ENCODE measurements around the gene KCNAB1. TPM values are rescaled to one million over a fixed set of nuclear protein-coding genes. Genes with fewer than 3 reads are reported as not detected.

Gene KCNAB1
- polyA plus RNA-seq, 2 donors, result 0.61 to 1.3 TPM

GRCh38 chr3:156377266-156377665 is 256.9 kb downstream of the KCNAB1 start:
- no peaks in the 10 kb centered on the region for H3K9me3 ChIP-seq (ENCODE audit: control insufficient read depth in 2 of 2, insufficient read depth in 1 of 2, low read depth in 1 of 2, low read length in 1 of 2)
- H3K4me1 ChIP-seq (ENCODE audit: control insufficient read depth in 2 of 2, insufficient read depth in 2 of 2, low read length in 1 of 2), result no peaks in the 10 kb centered on the region
- H3K36me3 ChIP-seq (ENCODE audit: control insufficient read depth in 2 of 2, insufficient read depth in 2 of 2, low read length in 1 of 2), result no peaks in the 10 kb centered on the region
- no peaks in the 10 kb centered on the region for H3K27me3 ChIP-seq (ENCODE audit: control insufficient read depth in 1 of 2, insufficient read depth in 2 of 2, low read length in 2 of 2)
- H3K4me3 ChIP-seq (ENCODE audit: low read depth in 1 of 2, low read length in 2 of 2), result no peak overlapping the region
- WGBS, 2 donors, result 85 to 91% methylated on average over 7 of the region's 7 CpGs
- H3K27ac ChIP-seq (ENCODE audit: low read depth in 2 of 2, low read length in 1 of 2), result no peak overlapping the region

GRCh38 chr3:156377718-156378117 is 257.3 kb downstream of the KCNAB1 start:
- Histone ChIP-seq H3K27me3 (ENCODE audit: control insufficient read depth in 1 of 2, insufficient read depth in 2 of 2, low read length in 2 of 2) (no peaks in the 10 kb centered on the region), H3K4me1 (ENCODE audit: control insufficient read depth in 2 of 2, insufficient read depth in 2 of 2, low read length in 1 of 2) (no peaks in the 10 kb centered on the region), H3K27ac (ENCODE audit: low read depth in 2 of 2, low read length in 1 of 2) (no peak overlapping the region), H3K4me3 (ENCODE audit: low read depth in 1 of 2, low read length in 2 of 2) (no peak overlapping the region), H3K9me3 (ENCODE audit: control insufficient read depth in 2 of 2, insufficient read depth in 1 of 2, low read depth in 1 of 2, low read length in 1 of 2) (no peaks in the 10 kb centered on the region), H3K36me3 (ENCODE audit: control insufficient read depth in 2 of 2, insufficient read depth in 2 of 2, low read length in 1 of 2) (no peaks in the 10 kb centered on the region)
- 79 to 88% methylated on average over 7 of the region's 7 CpGs for whole genome bisulfite sequencing, 2 donors

GRCh38 chr3:156378871-156379270 is 258.5 kb downstream of the KCNAB1 start:
- Histone ChIP-seq H3K27ac (ENCODE audit: low read depth in 2 of 2, low read length in 1 of 2) (no peak overlapping the region), H3K4me1 (ENCODE audit: control insufficient read depth in 2 of 2, insufficient read depth in 2 of 2, low read length in 1 of 2) (no peaks in the 10 kb centered on the region), H3K36me3 (ENCODE audit: control insufficient read depth in 2 of 2, insufficient read depth in 2 of 2, low read length in 1 of 2) (no peaks in the 10 kb centered on the region), H3K4me3 (ENCODE audit: low read depth in 1 of 2, low read length in 2 of 2) (no peak overlapping the region), H3K27me3 (ENCODE audit: control insufficient read depth in 1 of 2, insufficient read depth in 2 of 2, low read length in 2 of 2) (no peaks in the 10 kb centered on the region), H3K9me3 (ENCODE audit: control insufficient read depth in 2 of 2, insufficient read depth in 1 of 2, low read depth in 1 of 2, low read length in 1 of 2) (no peaks in the 10 kb centered on the region)
- 89 to 97% methylated on average over 3 of the region's 3 CpGs for WGBS, 2 donors

- H3K4me3 ChIP-seq (ENCODE audit: low read depth in 1 of 2, low read length in 2 of 2), result no peak overlapping the region
- WGBS, 2 donors, result 94 to 100% methylated on average over 1 of the region's 1 CpG
- H3K9me3 ChIP-seq (ENCODE audit: control insufficient read depth in 2 of 2, insufficient read depth in 1 of 2, low read depth in 1 of 2, low read length in 1 of 2), result no peaks in the 10 kb centered on the region
- H3K4me1 ChIP-seq (ENCODE audit: control insufficient read depth in 2 of 2, insufficient read depth in 2 of 2, low read length in 1 of 2), result no peaks in the 10 kb centered on the region
- H3K36me3 ChIP-seq (ENCODE audit: control insufficient read depth in 2 of 2, insufficient read depth in 2 of 2, low read length in 1 of 2), result no peaks in the 10 kb centered on the region
- H3K27me3 ChIP-seq (ENCODE audit: control insufficient read depth in 1 of 2, insufficient read depth in 2 of 2, low read length in 2 of 2), result no peaks in the 10 kb centered on the region
- H3K27ac ChIP-seq (ENCODE audit: low read depth in 2 of 2, low read length in 1 of 2), result no peak overlapping the region
These were observed 258.9 kb downstream of the KCNAB1 start for GRCh38 chr3:156379327-156379726.

- H3K4me1 ChIP-seq (ENCODE audit: control insufficient read depth in 2 of 2, insufficient read depth in 2 of 2, low read length in 1 of 2), result no peaks in the 10 kb centered on the region
- no peak overlapping the region for H3K4me3 ChIP-seq (ENCODE audit: low read depth in 1 of 2, low read length in 2 of 2)
- WGBS, 2 donors, result 0 to 70% methylated on average over 1 of the region's 1 CpG
These were observed 260.9 kb downstream of the KCNAB1 start for GRCh38 chr3:156381253-156381652.

GRCh38 chr3:156382458-156383346 is 262.3 kb downstream of the KCNAB1 start:
- Histone ChIP-seq H3K27ac (ENCODE audit: low read depth in 2 of 2, low read length in 1 of 2) (no peak overlapping the region), H3K27me3 (ENCODE audit: control insufficient read depth in 1 of 2, insufficient read depth in 2 of 2, low read length in 2 of 2) (no peaks in the 10 kb centered on the region), H3K9me3 (ENCODE audit: control insufficient read depth in 2 of 2, insufficient read depth in 1 of 2, low read depth in 1 of 2, low read length in 1 of 2) (no peaks in the 10 kb centered on the region), H3K4me3 (ENCODE audit: low read depth in 1 of 2, low read length in 2 of 2) (no peak overlapping the region), H3K36me3 (ENCODE audit: control insufficient read depth in 2 of 2, insufficient read depth in 2 of 2, low read length in 1 of 2) (no peaks in the 10 kb centered on the region), H3K4me1 (ENCODE audit: control insufficient read depth in 2 of 2, insufficient read depth in 2 of 2, low read length in 1 of 2) (no peaks in the 10 kb centered on the region)
- 82 to 87% methylated on average over 9 of the region's 9 CpGs for WGBS, 2 donors

More at GRCh38 chr3:156381253-156381652, 260.9 kb downstream of the KCNAB1 start:
- no peak overlapping the region for H3K27ac ChIP-seq (ENCODE audit: low read depth in 2 of 2, low read length in 1 of 2)
- H3K36me3 ChIP-seq (ENCODE audit: control insufficient read depth in 2 of 2, insufficient read depth in 2 of 2, low read length in 1 of 2), result no peaks in the 10 kb centered on the region
- no peaks in the 10 kb centered on the region for H3K9me3 ChIP-seq (ENCODE audit: control insufficient read depth in 2 of 2, insufficient read depth in 1 of 2, low read depth in 1 of 2, low read length in 1 of 2)
- no peaks in the 10 kb centered on the region for H3K27me3 ChIP-seq (ENCODE audit: control insufficient read depth in 1 of 2, insufficient read depth in 2 of 2, low read length in 2 of 2)

GRCh38 chr3:156383441-156384025 is 263.2 kb downstream of the KCNAB1 start:
- H3K4me1 ChIP-seq (ENCODE audit: control insufficient read depth in 2 of 2, insufficient read depth in 2 of 2, low read length in 1 of 2), result no peaks in the 10 kb centered on the region
- H3K9me3 ChIP-seq (ENCODE audit: control insufficient read depth in 2 of 2, insufficient read depth in 1 of 2, low read depth in 1 of 2, low read length in 1 of 2), result no peaks in the 10 kb centered on the region
- no peak overlapping the region for H3K4me3 ChIP-seq (ENCODE audit: low read depth in 1 of 2, low read length in 2 of 2)
- WGBS, 2 donors, result 53 to 63% methylated on average over 6 of the region's 6 CpGs
- H3K27ac ChIP-seq (ENCODE audit: low read depth in 2 of 2, low read length in 1 of 2), result no peak overlapping the region
- H3K27me3 ChIP-seq (ENCODE audit: control insufficient read depth in 1 of 2, insufficient read depth in 2 of 2, low read length in 2 of 2), result no peaks in the 10 kb centered on the region
- no peaks in the 10 kb centered on the region for H3K36me3 ChIP-seq (ENCODE audit: control insufficient read depth in 2 of 2, insufficient read depth in 2 of 2, low read length in 1 of 2)

- H3K4me1 ChIP-seq (ENCODE audit: control insufficient read depth in 2 of 2, insufficient read depth in 2 of 2, low read length in 1 of 2), result no peaks in the 10 kb centered on the region
- no peaks in the 10 kb centered on the region for H3K36me3 ChIP-seq (ENCODE audit: control insufficient read depth in 2 of 2, insufficient read depth in 2 of 2, low read length in 1 of 2)
- H3K27me3 ChIP-seq (ENCODE audit: control insufficient read depth in 1 of 2, insufficient read depth in 2 of 2, low read length in 2 of 2), result no peaks in the 10 kb centered on the region
- no peaks in the 10 kb centered on the region for H3K9me3 ChIP-seq (ENCODE audit: control insufficient read depth in 2 of 2, insufficient read depth in 1 of 2, low read depth in 1 of 2, low read length in 1 of 2)
- no peak overlapping the region for H3K4me3 ChIP-seq (ENCODE audit: low read depth in 1 of 2, low read length in 2 of 2)
- no peak overlapping the region for H3K27ac ChIP-seq (ENCODE audit: low read depth in 2 of 2, low read length in 1 of 2)
- 66 to 74% methylated on average over 6 of the region's 6 CpGs for WGBS, 2 donors
These were observed 268.4 kb downstream of the KCNAB1 start for GRCh38 chr3:156388497-156389448.

GRCh38 chr3:156389449-156389950 is 269.1 kb downstream of the KCNAB1 start:
- no peaks in the 10 kb centered on the region for H3K9me3 ChIP-seq (ENCODE audit: control insufficient read depth in 2 of 2, insufficient read depth in 1 of 2, low read depth in 1 of 2, low read length in 1 of 2)
- WGBS, 2 donors, result 48 to 59% methylated on average over 3 of the region's 3 CpGs
- no peaks in the 10 kb centered on the region for H3K27me3 ChIP-seq (ENCODE audit: control insufficient read depth in 1 of 2, insufficient read depth in 2 of 2, low read length in 2 of 2)
- H3K4me1 ChIP-seq (ENCODE audit: control insufficient read depth in 2 of 2, insufficient read depth in 2 of 2, low read length in 1 of 2), result no peaks in the 10 kb centered on the region
- H3K4me3 ChIP-seq (ENCODE audit: low read depth in 1 of 2, low read length in 2 of 2), result no peak overlapping the region
- peaks cover 0 to 3% of the 10 kb centered on the region in 2 donors for H3K36me3 ChIP-seq (ENCODE audit: control insufficient read depth in 2 of 2, insufficient read depth in 2 of 2, low read length in 1 of 2)
- H3K27ac ChIP-seq (ENCODE audit: low read depth in 2 of 2, low read length in 1 of 2), result no peak overlapping the region

All from esophagus (tissue), 2 donors.